Panc1 (cell line): ENCODE data around the gene NTSR2. TPM values are rescaled to one million over a fixed set of nuclear protein-coding genes. Genes with fewer than 3 reads are reported as not detected.

Experiments
- ATAC-seq: fragments of 200-7000 bp; cut with Tn5 transposase; 2 replicates; pipeline ENCODE4 v1.9.1; 2020; ENCODE audit warnings: mild to moderate bottlenecking, moderate library complexity
- BruUV-seq: library from RNA; stranded (reverse); fragments of 400-500 nt; replicated peaks from 2 replicates; lab custom pipeline; 2021; lab: Mats Ljungman, UMichigan
- CTCF ChIA-PET: fragments of 300-600 bp; sonication (Branson Sonifier 250); formaldehyde crosslinking; loops from one replicate; lab custom pipeline; 2022; ENCODE audit warnings: antibody characterized with exemption; lab: Charles Lee
- POLR2A ChIA-PET: fragments of 300-600 bp; sonication (Branson Sonifier 250); formaldehyde crosslinking; loops from one replicate; lab custom pipeline; 2022; ENCODE audit warnings: antibody characterized with exemption; lab: Charles Lee
- DNase-seq: peaks from one replicate; pipeline ENCODE4 v3.0.0-alpha.2; 2010; ENCODE audit warnings: low read depth, low spot score
- H3K27ac ChIP-seq: 2 replicates; pipeline ENCODE4 v1.5.1; 2011; ENCODE audit warnings: mild to moderate bottlenecking, low read length, inconsistent platforms
- H3K27me3 ChIP-seq: fragments of 200-500 bp; sonication (Bioruptor generic); 2 replicates; pipeline ENCODE4 v1.6.0; 2014; ENCODE audit warnings: low read length, inconsistent platforms; ENCODE audit not compliant: control insufficient read depth, insufficient read depth
- H3K36me3 ChIP-seq: fragments of 200-500 bp; sonication (Bioruptor generic); 2 replicates; pipeline ENCODE4 v1.5.1; 2014; ENCODE audit warnings: inconsistent platforms, mild to moderate bottlenecking, low read length, moderate library complexity; ENCODE audit not compliant: control insufficient read depth, insufficient read depth
- H3K4me1 ChIP-seq: 2 replicates; pipeline ENCODE4 v1.5.1; 2011; ENCODE audit warnings: inconsistent platforms, mild to moderate bottlenecking, low read length, moderate library complexity; ENCODE audit not compliant: control insufficient read depth, insufficient read depth
- H3K4me3 ChIP-seq, 2 experiments: 2 replicates each; pipeline ENCODE4 v1.5.1; 2011 to 2012; ENCODE audit warnings: low read depth in 2 of 2, low read length in 2 of 2, mild to moderate bottlenecking in 2 of 2, inconsistent platforms in 1 of 2, moderate library complexity in 1 of 2
- H3K9me3 ChIP-seq: fragments of 200-500 bp; sonication (Bioruptor generic); 2 replicates; pipeline ENCODE4 v1.5.1; 2014; ENCODE audit warnings: low read depth, mild to moderate bottlenecking, inconsistent platforms, low read length, moderate library complexity; ENCODE audit not compliant: control insufficient read depth, insufficient read depth
- POLR2AphosphoS5 ChIP-seq: IDR thresholded peaks from 2 replicates; pipeline ENCODE4 v1.6.1; 2012; ENCODE audit warnings: mild to moderate bottlenecking, low read depth, low read length, moderate library complexity
- SIN3A ChIP-seq: IDR thresholded peaks from 2 replicates; pipeline ENCODE4 v1.6.1; 2012; ENCODE audit warnings: low read depth, mild to moderate bottlenecking, low read length, moderate library complexity, borderline replicate concordance; ENCODE audit not compliant: insufficient read depth
- TCF7L2 ChIP-seq: IDR thresholded peaks from 2 replicates; pipeline ENCODE4 v1.6.1; 2011; ENCODE audit warnings: mild to moderate bottlenecking, low read depth, low read length, inconsistent platforms
- in situ Hi-C: cut with HindIII; loops from 2 replicates; pipeline ENCODE4 v1.10.0; 2016; ENCODE audit warnings: low sequenced_read_pairs, low pct_unique_long_range_greater_than_20kb
- intact Hi-C: fragments of 100-400 bp; cut with micrococcal nuclease; formaldehyde crosslinking; loops from one replicate; pipeline ENCODE4 v1.10.0; 2022; ENCODE audit not compliant: unreplicated experiment
- total RNA-seq: library from RNA; stranded (reverse); gene quantifications from one replicate; pipeline ENCODE4 v1.2.1, GENCODE V29; 2021; ENCODE audit not compliant: unreplicated experiment
- TF ChIP-seq, protein P1 (sequence below), 2 experiments: IDR thresholded peaks; 2 replicates each; pipeline ENCODE4 v1.6.1; 2011 to 2012; ENCODE audit warnings: low read depth in 2 of 2, control low read depth in 1 of 2, low read length in 1 of 2, mild to moderate bottlenecking in 1 of 2, moderate library complexity in 1 of 2; ENCODE audit not compliant: insufficient read depth in 1 of 2
- TF ChIP-seq, protein P2 (sequence below): fragments of 450-650 bp; IDR thresholded peaks from 2 replicates; pipeline ENCODE4 v1.5.1; 2017; ENCODE audit warnings: mild to moderate bottlenecking

The NTSR2 gene
- total RNA-seq, 1 experiment from 2014 or later, result 0.15 TPM

GRCh38 chr2:11621410-11621809, 48.6 kb downstream of the NTSR2 start:
- no peak for DNase-seq
- ATAC-seq, result no peak
- Histone ChIP-seq H3K36me3 (no peaks in the 10 kb centered on the region), H3K27me3 (no peaks in the 10 kb centered on the region), H3K27ac (no peak overlapping the region), H3K9me3 (no peaks in the 10 kb centered on the region), H3K4me1 (no peaks in the 10 kb centered on the region), H3K4me3 (no peak overlapping the region)
- in situ Hi-C loops (no loop called here), intact Hi-C loops (no loop called here)
- TF ChIP-seq, protein P1, sequence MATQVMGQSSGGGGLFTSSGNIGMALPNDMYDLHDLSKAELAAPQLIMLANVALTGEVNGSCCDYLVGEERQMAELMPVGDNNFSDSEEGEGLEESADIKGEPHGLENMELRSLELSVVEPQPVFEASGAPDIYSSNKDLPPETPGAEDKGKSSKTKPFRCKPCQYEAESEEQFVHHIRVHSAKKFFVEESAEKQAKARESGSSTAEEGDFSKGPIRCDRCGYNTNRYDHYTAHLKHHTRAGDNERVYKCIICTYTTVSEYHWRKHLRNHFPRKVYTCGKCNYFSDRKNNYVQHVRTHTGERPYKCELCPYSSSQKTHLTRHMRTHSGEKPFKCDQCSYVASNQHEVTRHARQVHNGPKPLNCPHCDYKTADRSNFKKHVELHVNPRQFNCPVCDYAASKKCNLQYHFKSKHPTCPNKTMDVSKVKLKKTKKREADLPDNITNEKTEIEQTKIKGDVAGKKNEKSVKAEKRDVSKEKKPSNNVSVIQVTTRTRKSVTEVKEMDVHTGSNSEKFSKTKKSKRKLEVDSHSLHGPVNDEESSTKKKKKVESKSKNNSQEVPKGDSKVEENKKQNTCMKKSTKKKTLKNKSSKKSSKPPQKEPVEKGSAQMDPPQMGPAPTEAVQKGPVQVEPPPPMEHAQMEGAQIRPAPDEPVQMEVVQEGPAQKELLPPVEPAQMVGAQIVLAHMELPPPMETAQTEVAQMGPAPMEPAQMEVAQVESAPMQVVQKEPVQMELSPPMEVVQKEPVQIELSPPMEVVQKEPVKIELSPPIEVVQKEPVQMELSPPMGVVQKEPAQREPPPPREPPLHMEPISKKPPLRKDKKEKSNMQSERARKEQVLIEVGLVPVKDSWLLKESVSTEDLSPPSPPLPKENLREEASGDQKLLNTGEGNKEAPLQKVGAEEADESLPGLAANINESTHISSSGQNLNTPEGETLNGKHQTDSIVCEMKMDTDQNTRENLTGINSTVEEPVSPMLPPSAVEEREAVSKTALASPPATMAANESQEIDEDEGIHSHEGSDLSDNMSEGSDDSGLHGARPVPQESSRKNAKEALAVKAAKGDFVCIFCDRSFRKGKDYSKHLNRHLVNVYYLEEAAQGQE (IDR thresholded peaks at IDR 0.05; ENCODE audit: insufficient read depth in 1 of 2, low read depth in 2 of 2, low read length in 1 of 2), result no peak
- TF ChIP-seq, protein P2, sequence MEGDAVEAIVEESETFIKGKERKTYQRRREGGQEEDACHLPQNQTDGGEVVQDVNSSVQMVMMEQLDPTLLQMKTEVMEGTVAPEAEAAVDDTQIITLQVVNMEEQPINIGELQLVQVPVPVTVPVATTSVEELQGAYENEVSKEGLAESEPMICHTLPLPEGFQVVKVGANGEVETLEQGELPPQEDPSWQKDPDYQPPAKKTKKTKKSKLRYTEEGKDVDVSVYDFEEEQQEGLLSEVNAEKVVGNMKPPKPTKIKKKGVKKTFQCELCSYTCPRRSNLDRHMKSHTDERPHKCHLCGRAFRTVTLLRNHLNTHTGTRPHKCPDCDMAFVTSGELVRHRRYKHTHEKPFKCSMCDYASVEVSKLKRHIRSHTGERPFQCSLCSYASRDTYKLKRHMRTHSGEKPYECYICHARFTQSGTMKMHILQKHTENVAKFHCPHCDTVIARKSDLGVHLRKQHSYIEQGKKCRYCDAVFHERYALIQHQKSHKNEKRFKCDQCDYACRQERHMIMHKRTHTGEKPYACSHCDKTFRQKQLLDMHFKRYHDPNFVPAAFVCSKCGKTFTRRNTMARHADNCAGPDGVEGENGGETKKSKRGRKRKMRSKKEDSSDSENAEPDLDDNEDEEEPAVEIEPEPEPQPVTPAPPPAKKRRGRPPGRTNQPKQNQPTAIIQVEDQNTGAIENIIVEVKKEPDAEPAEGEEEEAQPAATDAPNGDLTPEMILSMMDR, result no peak
- TF ChIP-seq TCF7L2, result no peak
- no peak for TF ChIP-seq SIN3A
- no peak for TF ChIP-seq POLR2AphosphoS5
- POLR2A ChIA-PET, result no interaction called here
- BruUV-seq, result no TSS peak
- CTCF ChIA-PET, result interaction anchor here (0.6 kb wide), 1 partner anchor 95 kb away, joined by 3 read pairs; no protein-coding TSS in a partner anchor

- no peak overlapping the region for H3K4me3 ChIP-seq
- no peak for TF ChIP-seq POLR2AphosphoS5
- TF ChIP-seq, protein P2, result no peak
- ChIA-PET POLR2A (no interaction called here), CTCF (no interaction called here)
- in situ Hi-C loops (no loop called here), intact Hi-C loops (no loop called here)
- BruUV-seq, result no TSS peak
- no peaks in the 10 kb centered on the region for H3K9me3 ChIP-seq
- H3K27ac ChIP-seq, result no peak overlapping the region
- H3K36me3 ChIP-seq, result no peaks in the 10 kb centered on the region
- ATAC-seq (no peak), DNase-seq (no peak)
- H3K27me3 ChIP-seq, result no peaks in the 10 kb centered on the region
- no peaks in the 10 kb centered on the region for H3K4me1 ChIP-seq
Measured at GRCh38 chr2:11618708-11619062, 51.3 kb downstream of the NTSR2 start.
